HG02885 (cell line): Measurements from ENCODE around the gene ARHGAP42.

Experiments used
- ATAC-seq: cut with Tn5 transposase; IDR thresholded peaks from one replicate; pipeline ENCODE4 v1.9.1; 2021; ENCODE audit warnings: mild to moderate bottlenecking; ENCODE audit not compliant: unreplicated experiment, poor library complexity

Gene ARHGAP42

GRCh38 chr11:100941033-100941432 lies 253.9 kb downstream of the ARHGAP42 start:
- ATAC-seq = no peak

- no peak for ATAC-seq
Observed at GRCh38 chr11:100942016-100942415, 254.9 kb downstream of the ARHGAP42 start.

- ATAC-seq = no peak
Observed at GRCh38 chr11:100948936-100949335, 261.8 kb downstream of the ARHGAP42 start.

GRCh38 chr11:100949443-100949842 lies 262.4 kb downstream of the ARHGAP42 start:
- ATAC-seq = no peak

GRCh38 chr11:100955318-100955717 lies 268.2 kb downstream of the ARHGAP42 start:
- no peak for ATAC-seq

- no peak for ATAC-seq
Observed at GRCh38 chr11:100956351-100956750, 269.3 kb downstream of the ARHGAP42 start.

GRCh38 chr11:100957499-100957898 lies 270.4 kb downstream of the ARHGAP42 start:
- no peak for ATAC-seq

GRCh38 chr11:100961633-100962032 lies 274.5 kb downstream of the ARHGAP42 start:
- no peak for ATAC-seq

- no peak for ATAC-seq
Observed at GRCh38 chr11:100963375-100963774, 276.3 kb downstream of the ARHGAP42 start.

GRCh38 chr11:100964435-100964834 lies 277.3 kb downstream of the ARHGAP42 start:
- no peak for ATAC-seq

GRCh38 chr11:100965346-100965745 lies 278.3 kb downstream of the ARHGAP42 start:
- no peak for ATAC-seq

GRCh38 chr11:100966366-100966765 lies 279.3 kb downstream of the ARHGAP42 start:
- no peak for ATAC-seq

GRCh38 chr11:100969008-100969407 lies 281.9 kb downstream of the ARHGAP42 start:
- ATAC-seq = no peak

- ATAC-seq = no peak
Observed at GRCh38 chr11:100970283-100971164, 283.4 kb downstream of the ARHGAP42 start.

- no peak for ATAC-seq
Observed at GRCh38 chr11:100972046-100972445, 285.0 kb downstream of the ARHGAP42 start.

- no peak for ATAC-seq
Observed at GRCh38 chr11:100978442-100978841, 291.4 kb downstream of the ARHGAP42 start.

GRCh38 chr11:100978939-100979338 lies 291.9 kb downstream of the ARHGAP42 start:
- ATAC-seq = no peak

GRCh38 chr11:100980156-100980555 lies 293.1 kb downstream of the ARHGAP42 start:
- ATAC-seq = no peak

GRCh38 chr11:100981196-100981824 lies 294.2 kb downstream of the ARHGAP42 start:
- ATAC-seq = no peak

- peak; percentile 88 for ATAC-seq
Observed at GRCh38 chr11:100984668-100985067, 297.6 kb downstream of the ARHGAP42 start.

- ATAC-seq = no peak
Observed at GRCh38 chr11:100990931-100991330, 303.8 kb downstream of the ARHGAP42 start.

- no peak for ATAC-seq
Observed at GRCh38 chr11:100991541-100991940, 304.5 kb downstream of the ARHGAP42 start.
